Neural cell (in vitro differentiated cells): ENCODE measurements around the gene TRMU. TPM values are rescaled to one million over a fixed set of nuclear protein-coding genes. Genes with fewer than 3 reads are reported as not detected.

ENCODE experiments used
- H2AFZ ChIP-seq: fragments of 200-600, 300-800 bp; sonication (generic), shearing (Covaris generic); 2 replicates; pipeline ENCODE4 v1.6.0; 2014; ENCODE audit warnings: low read depth, mild to moderate bottlenecking, antibody characterized with exemption, low read length, moderate library complexity
- H3F3A ChIP-seq: fragments of 200-600 bp; shearing (Covaris generic); 2 replicates; pipeline ENCODE4 v1.6.1; 2016; ENCODE audit warnings: mild to moderate bottlenecking, moderate library complexity, mixed read lengths, antibody characterized with exemption, low read length; ENCODE audit not compliant: insufficient read depth, poor library complexity, severe bottlenecking
- H3K27ac ChIP-seq: fragments of 200-600, 300-800 bp; sonication (generic), shearing (Covaris generic); 2 replicates; pipeline ENCODE4 v1.5.1; 2014; ENCODE audit warnings: mild to moderate bottlenecking, low read length, moderate library complexity
- H3K27me3 ChIP-seq: fragments of 300-800, 200-600 bp; sonication (generic), shearing (Covaris generic); 2 replicates; pipeline ENCODE4 v1.6.0; 2014; ENCODE audit warnings: mild to moderate bottlenecking, low read depth, low read length, moderate library complexity; ENCODE audit not compliant: insufficient read depth
- H3K36me3 ChIP-seq: fragments of 300-800, 200-600 bp; sonication (generic), shearing (Covaris generic); 2 replicates; pipeline ENCODE4 v1.5.1; 2014; ENCODE audit warnings: mild to moderate bottlenecking, antibody characterized with exemption, low read length, moderate library complexity; ENCODE audit not compliant: insufficient read depth
- H3K4me2 ChIP-seq: fragments of 300-800, 200-600 bp; sonication (generic), shearing (Covaris generic); 2 replicates; pipeline ENCODE4 v1.6.0; 2014; ENCODE audit warnings: mild to moderate bottlenecking, low read length
- H3K4me3 ChIP-seq: fragments of 300-800, 200-600 bp; sonication (generic), shearing (Covaris generic); 2 replicates; pipeline ENCODE4 v1.5.1; 2014; ENCODE audit warnings: mild to moderate bottlenecking, low read length, moderate library complexity
- H3K79me2 ChIP-seq: fragments of 200-600 bp; shearing (Covaris generic); replicated peaks from 2 replicates; pipeline ENCODE4 v1.6.0; 2014; ENCODE audit warnings: mild to moderate bottlenecking, low read length, moderate library complexity; ENCODE audit not compliant: insufficient read depth
- H3K9ac ChIP-seq: fragments of 300-800, 200-600 bp; sonication (generic), shearing (Covaris generic); 2 replicates; pipeline ENCODE4 v1.6.1; 2016; ENCODE audit warnings: mild to moderate bottlenecking, low read length, mixed read lengths
- H3K9me2 ChIP-seq: fragments of 200-600 bp; shearing (Covaris generic); 2 replicates; pipeline ENCODE4 v1.6.1; 2016; ENCODE audit warnings: mild to moderate bottlenecking, low read length, mixed read lengths; ENCODE audit not compliant: insufficient read depth
- H3K9me3 ChIP-seq: fragments of 200-600, 300-800 bp; sonication (generic), shearing (Covaris generic); 2 replicates; pipeline ENCODE4 v1.6.1; 2016; ENCODE audit warnings: mild to moderate bottlenecking, mixed run types, low read length, moderate library complexity, mixed read lengths
- H4K20me1 ChIP-seq: fragments of 200-600 bp; shearing (Covaris generic); 2 replicates; pipeline ENCODE4 v1.6.1; 2016; ENCODE audit warnings: mild to moderate bottlenecking, mixed run types; ENCODE audit not compliant: insufficient read depth
- EP300 ChIP-seq: fragments of 450-650 bp; conservative IDR thresholded peaks from 2 replicates; pipeline ENCODE4 v1.6.1; 2014; ENCODE audit warnings: antibody characterized with exemption, mild to moderate bottlenecking, moderate library complexity; ENCODE audit not compliant: poor library complexity, severe bottlenecking
- EZH2 ChIP-seq: fragments of 200-600, 300-800 bp; shearing (Covaris generic), sonication (generic); IDR thresholded peaks from 2 replicates; pipeline ENCODE4 v1.6.1; 2014; ENCODE audit warnings: antibody characterized with exemption, low read length, borderline replicate concordance, mild to moderate bottlenecking; ENCODE audit not compliant: insufficient read depth, poor library complexity, severe bottlenecking
- MXI1 ChIP-seq: fragments of 450-650 bp; conservative IDR thresholded peaks from 2 replicates; pipeline ENCODE4 v1.6.1; 2014; ENCODE audit warnings: antibody characterized with exemption, mild to moderate bottlenecking; ENCODE audit not compliant: poor library complexity, severe bottlenecking
- POLR2AphosphoS5 ChIP-seq: IDR thresholded peaks from 2 replicates; pipeline ENCODE4 v1.6.1; 2012
- RAD21 ChIP-seq: fragments of 450-650 bp; conservative IDR thresholded peaks from 2 replicates; pipeline ENCODE4 v1.6.1; 2014; ENCODE audit warnings: antibody characterized with exemption, mild to moderate bottlenecking, moderate library complexity
- REST ChIP-seq: IDR thresholded peaks from 2 replicates; pipeline ENCODE4 v1.6.1; 2012; ENCODE audit warnings: borderline replicate concordance
- SMC3 ChIP-seq: fragments of 450-650 bp; conservative IDR thresholded peaks from 2 replicates; pipeline ENCODE4 v1.6.1; 2014; ENCODE audit warnings: antibody characterized with exemption, mild to moderate bottlenecking, moderate library complexity; ENCODE audit not compliant: poor library complexity
- TAF1 ChIP-seq: IDR thresholded peaks from 2 replicates; pipeline ENCODE4 v1.6.1; 2012; ENCODE audit warnings: low read depth
- polyA plus RNA-seq: library from polyadenylated mRNA; depleted of rRNA; stranded (reverse); fragments of >200 nt; gene quantifications from 2 replicates; pipeline ENCODE4 v1.2.3, GENCODE V29; 2014
- TF ChIP-seq, protein P1 (sequence below): fragments of 450-650 bp; IDR thresholded peaks from 2 replicates; pipeline ENCODE4 v1.5.1; 2014; ENCODE audit warnings: antibody characterized with exemption, mild to moderate bottlenecking, moderate library complexity; ENCODE audit not compliant: poor library complexity, severe bottlenecking

TRMU gene
- polyA plus RNA-seq, 1 donor from 2014 or later = 72.9 TPM

- H3K4me2 ChIP-seq = no peak overlapping the region
- H3K36me3 ChIP-seq = no peaks in the 10 kb centered on the region
- no peaks in the 10 kb centered on the region for H3K79me2 ChIP-seq
- H2AFZ ChIP-seq = no peak overlapping the region
- H3K9me3 ChIP-seq = no peaks in the 10 kb centered on the region
- H3K9me2 ChIP-seq = no peaks in the 10 kb centered on the region
- H3K9ac ChIP-seq = no peak overlapping the region
- TF ChIP-seq, protein P1, sequence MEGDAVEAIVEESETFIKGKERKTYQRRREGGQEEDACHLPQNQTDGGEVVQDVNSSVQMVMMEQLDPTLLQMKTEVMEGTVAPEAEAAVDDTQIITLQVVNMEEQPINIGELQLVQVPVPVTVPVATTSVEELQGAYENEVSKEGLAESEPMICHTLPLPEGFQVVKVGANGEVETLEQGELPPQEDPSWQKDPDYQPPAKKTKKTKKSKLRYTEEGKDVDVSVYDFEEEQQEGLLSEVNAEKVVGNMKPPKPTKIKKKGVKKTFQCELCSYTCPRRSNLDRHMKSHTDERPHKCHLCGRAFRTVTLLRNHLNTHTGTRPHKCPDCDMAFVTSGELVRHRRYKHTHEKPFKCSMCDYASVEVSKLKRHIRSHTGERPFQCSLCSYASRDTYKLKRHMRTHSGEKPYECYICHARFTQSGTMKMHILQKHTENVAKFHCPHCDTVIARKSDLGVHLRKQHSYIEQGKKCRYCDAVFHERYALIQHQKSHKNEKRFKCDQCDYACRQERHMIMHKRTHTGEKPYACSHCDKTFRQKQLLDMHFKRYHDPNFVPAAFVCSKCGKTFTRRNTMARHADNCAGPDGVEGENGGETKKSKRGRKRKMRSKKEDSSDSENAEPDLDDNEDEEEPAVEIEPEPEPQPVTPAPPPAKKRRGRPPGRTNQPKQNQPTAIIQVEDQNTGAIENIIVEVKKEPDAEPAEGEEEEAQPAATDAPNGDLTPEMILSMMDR = no peak
- TF ChIP-seq RAD21 (no peak), MXI1 (no peak), POLR2AphosphoS5 (no peak), REST (no peak), TAF1 (no peak), SMC3 (no peak), EZH2 (no peak), EP300 (no peak)
- no peak overlapping the region for H3K27ac ChIP-seq
- H4K20me1 ChIP-seq = no peaks in the 10 kb centered on the region
- H3K27me3 ChIP-seq = no peaks in the 10 kb centered on the region
- H3K4me3 ChIP-seq = no peak overlapping the region
- H3F3A ChIP-seq = no peaks in the 10 kb centered on the region
Measured at GRCh38 chr22:46348099-46348695, 12.7 kb downstream of the TRMU start.

DNA sequence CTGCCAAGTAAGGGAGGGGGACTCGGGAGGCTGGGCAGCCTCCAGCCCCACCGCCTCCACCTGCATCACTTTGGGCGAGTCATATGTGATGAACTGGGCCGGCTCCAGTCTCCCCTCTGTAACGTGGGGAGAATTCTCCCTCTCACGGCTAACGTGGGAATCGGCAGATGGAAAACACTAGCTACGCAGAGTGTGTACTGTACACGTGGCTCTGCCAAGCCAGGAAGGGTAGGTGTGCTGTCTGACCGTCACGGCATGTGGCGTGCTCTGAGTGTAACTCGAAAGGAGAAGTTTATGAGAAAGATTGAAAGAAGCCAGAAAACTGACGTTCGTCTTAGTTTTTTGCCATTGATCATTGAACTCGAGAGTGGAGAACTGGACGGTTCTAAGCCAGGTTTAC, 13.7 kb downstream of the TRMU start:
- no peak overlapping the region for H2AFZ ChIP-seq
- no peaks in the 10 kb centered on the region for H4K20me1 ChIP-seq
- no peak overlapping the region for H3K9ac ChIP-seq
- TF ChIP-seq, protein P1 = no peak
- TF ChIP-seq EP300 = no peak
- TF ChIP-seq TAF1 = no peak
- TF ChIP-seq MXI1 = no peak
- no peak for TF ChIP-seq POLR2AphosphoS5
- no peak for TF ChIP-seq RAD21
- no peak for TF ChIP-seq EZH2
- no peak for TF ChIP-seq SMC3
- no peak for TF ChIP-seq REST
- no peak overlapping the region for H3K4me2 ChIP-seq
- H3F3A ChIP-seq = no peaks in the 10 kb centered on the region
- H3K27ac ChIP-seq = no peak overlapping the region
- H3K79me2 ChIP-seq = no peaks in the 10 kb centered on the region
- no peaks in the 10 kb centered on the region for H3K36me3 ChIP-seq
- H3K9me2 ChIP-seq = no peaks in the 10 kb centered on the region
- no peaks in the 10 kb centered on the region for H3K27me3 ChIP-seq
- no peak overlapping the region for H3K4me3 ChIP-seq
- no peaks in the 10 kb centered on the region for H3K9me3 ChIP-seq
